HG02938 (cell line): ENCODE data around the gene PADI4.

Experiments used
- ATAC-seq: cut with Tn5 transposase; IDR thresholded peaks from one replicate; pipeline ENCODE4 v1.9.1; 2021; ENCODE audit warnings: mild to moderate bottlenecking, moderate library complexity; ENCODE audit not compliant: unreplicated experiment

PADI4 gene

DNA sequence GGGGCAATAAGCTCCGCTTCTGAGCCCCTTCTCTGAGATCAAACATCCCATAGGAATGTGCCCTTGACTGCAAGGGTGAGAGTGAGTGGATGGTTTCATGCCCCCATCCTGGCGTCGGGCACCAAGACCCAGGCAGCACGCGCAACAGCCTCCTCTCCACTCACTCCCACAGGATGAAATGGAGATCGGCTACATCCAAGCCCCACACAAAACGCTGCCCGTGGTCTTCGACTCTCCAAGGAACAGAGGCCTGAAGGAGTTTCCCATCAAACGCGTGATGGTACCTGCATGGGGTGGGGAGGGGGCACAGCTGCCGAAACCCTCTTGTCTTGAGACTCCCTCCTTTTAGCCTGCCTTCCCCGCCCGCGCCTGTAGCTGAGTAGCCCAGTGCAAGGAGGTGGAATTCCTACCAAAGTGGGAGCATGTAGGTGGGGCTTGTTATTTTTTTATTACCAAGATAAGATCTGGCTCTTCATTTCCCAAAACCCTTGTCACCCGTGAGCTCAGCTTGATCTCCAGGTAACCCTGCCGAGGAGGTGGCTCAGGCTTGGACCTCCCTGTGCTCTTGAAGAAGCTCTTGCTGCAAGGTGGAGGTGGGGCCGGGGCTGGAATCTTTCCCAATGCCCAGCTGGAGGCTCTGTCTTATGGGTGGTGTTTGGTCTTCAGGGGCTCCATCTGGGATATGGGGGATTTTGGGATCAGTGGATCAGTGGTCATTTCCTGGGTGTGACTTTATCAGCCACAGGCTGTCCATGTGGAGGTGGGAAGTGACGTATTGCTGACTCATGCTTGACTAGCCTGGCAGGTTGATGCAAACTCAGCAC, 40.0 kb downstream of the PADI4 start:
- ATAC-seq = no peak

DNA sequence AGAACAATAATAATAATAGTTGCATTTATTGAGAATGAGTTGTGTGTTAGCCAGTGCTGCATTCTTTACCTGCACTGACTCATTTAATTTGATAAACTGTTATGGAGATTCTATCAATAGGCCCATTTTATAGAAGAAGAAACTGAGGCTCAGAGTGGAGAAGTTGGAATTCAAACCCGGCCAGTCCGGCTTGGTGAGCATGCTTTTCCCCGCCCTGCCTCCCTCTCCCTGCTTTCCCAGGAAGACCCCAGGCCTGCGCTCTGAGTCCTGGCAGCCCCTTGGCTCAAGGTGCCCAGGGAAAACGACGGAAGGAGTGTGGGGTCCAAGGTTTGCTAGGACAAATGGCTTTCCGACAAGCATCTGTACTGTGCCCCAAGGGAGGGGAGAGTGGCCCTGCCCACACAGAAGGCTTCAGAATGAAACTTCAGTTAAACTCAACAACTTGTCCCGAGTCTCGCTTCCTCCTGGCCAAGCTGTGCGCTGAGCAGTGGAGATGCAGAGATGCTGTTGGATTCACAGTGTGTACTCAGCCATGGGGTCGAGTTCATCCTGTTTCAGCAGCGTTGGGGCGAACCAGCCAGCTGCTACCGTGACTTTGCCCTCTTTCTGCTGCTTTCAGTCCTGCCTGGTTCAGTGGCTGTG, 40.7 kb downstream of the PADI4 start:
- no peak for ATAC-seq

DNA sequence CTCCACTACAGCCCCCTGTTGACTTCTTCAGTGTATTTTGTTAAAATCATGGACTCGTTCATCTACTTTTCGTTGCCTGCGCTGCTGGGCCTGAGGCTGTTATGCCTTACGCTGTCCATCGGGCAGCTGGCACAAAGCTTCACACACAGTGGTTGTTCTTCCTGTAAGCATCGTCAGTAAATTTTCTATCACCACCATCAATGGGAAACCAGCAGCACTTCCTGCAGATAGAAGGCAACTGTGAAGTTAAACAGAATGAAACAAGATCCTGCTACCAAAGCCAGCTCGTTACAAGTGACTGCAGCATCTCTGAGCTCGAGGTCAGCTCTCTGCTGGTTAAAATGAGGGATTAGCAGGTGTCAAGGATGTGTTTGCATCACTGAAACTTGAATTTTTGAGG, 42.1 kb downstream of the PADI4 start:
- ATAC-seq = no peak

DNA sequence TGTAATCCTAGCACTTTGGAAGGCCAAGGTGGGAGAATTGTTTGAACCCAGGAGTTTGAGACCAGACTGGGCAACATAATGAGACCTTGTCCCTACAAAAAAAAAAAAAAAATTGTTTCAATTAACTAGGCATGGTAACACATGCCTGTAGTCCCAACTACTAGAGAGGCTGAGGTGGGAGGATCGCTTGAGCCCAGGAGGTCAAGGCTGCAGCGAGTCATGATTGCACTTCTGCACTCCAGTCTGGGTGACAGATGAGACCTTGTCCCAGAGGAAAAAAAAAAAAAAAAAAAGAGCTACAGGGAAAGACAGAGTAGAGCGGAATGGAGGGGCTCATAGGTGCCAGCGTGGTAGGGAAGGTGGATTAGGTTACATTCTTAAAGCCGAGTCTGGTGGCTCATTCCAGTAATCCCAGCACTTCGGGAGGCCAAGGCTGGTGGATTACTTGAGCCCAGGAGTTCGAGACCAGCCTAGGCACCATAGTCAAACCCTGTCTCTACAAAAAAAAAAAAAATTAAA, 43.0 kb downstream of the PADI4 start:
- no peak for ATAC-seq

DNA sequence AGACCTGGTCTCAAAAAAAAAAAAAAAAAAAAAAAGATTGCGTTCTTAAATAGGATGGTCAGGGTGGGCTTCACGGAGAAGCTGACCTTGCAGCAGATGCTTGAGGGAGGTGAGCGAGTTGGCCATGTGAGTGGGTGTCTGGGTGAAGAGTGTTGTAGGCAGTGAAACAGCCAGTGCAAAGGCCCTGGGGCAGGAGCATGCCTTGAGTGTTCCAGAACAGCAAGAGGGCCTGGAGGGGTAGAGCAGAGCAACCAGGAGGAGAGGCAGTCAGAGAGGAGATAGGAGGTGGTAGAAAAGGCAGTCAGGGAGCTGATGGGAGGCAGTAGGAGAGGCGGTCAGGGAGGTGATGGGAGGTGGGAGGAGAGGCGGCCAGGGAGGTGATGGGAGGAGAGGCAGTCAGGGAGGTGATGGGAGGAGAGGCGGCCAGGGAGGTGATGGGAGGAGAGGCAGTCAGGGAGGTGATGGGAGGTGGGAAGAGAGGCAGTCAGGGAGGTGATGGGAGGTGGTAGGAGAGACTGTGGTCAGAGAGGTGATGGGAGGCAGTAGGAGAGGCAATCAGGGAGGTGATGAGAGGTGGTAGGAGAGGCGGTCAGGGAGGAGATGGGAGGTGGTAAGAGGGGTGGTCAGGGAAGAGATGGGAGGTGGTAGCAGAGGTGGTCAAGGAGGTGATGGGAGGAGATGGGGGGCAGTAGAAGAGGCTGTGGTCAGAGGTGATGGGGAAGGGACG, 43.8 kb downstream of the PADI4 start:
- no peak for ATAC-seq

DNA sequence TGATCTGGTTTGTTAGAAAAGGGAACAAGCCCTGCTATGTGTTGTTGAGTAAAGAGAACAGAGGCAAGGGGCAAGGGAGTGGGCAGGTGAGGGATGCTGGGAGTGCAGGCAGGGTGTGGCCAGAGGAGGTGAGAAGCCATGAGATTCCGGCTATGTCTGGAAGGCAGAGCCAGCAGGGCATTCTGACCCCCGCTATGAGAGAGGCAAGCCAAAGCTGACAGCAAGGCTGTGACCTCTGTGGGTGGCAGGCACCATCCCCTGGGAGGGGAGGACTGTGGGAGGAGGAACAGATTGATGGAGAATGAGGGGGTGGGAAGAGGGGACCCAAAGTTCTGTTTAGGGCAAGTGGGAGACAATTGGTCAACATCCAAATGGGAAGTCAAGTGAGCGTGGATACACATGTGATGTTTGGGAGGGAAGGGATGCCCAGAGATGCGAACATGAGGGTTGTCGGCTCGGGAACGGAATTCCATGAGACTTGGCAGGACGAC, 44.5 kb downstream of the PADI4 start:
- ATAC-seq = no peak

DNA sequence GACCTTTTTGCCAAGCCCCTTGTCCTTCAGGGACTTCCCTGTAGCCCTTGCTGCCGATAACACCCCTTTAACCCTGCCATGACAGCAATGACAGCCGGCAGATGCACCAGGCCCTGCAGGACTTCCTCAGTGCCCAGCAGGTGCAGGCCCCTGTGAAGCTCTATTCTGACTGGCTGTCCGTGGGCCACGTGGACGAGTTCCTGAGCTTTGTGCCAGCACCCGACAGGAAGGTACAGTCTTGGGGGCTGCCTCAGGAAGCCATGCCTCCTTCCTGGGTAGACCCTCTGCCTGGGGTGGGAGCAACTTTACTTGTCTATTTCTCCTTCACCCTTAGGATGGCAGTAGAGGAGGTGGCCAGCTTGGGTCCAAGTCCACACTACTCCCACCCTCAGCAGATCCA, 47.9 kb downstream of the PADI4 start:
- no peak for ATAC-seq

DNA sequence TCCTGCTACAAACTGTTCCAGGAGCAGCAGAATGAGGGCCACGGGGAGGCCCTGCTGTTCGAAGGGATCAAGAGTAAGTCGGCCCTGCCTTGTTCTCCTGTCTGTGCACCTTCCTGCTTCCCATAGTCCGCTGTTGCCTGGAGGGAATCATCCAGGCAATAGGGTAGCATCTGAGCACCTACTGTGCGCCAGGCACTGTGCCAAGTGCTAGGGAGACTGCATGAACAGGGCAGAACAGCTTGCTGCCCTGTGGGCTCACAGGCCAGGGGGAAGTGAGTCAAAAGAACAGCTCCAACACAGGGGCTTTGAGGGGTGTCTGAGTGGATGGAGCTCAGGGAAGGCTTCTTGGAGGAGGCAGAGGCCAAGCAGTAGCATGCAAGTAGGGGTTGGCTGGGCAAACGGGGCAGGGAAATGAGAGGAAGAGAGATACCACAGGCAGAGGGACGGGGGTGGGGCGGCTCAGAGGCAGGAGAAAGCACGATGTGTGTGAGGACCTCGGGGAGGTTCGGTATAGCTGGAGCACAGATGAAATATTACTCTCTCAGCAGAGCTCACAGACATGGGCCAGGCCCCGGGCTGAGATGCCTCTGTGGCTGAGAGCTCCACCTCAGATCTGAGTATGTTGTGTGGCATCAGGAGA, 48.5 kb downstream of the PADI4 start:
- no peak for ATAC-seq

DNA sequence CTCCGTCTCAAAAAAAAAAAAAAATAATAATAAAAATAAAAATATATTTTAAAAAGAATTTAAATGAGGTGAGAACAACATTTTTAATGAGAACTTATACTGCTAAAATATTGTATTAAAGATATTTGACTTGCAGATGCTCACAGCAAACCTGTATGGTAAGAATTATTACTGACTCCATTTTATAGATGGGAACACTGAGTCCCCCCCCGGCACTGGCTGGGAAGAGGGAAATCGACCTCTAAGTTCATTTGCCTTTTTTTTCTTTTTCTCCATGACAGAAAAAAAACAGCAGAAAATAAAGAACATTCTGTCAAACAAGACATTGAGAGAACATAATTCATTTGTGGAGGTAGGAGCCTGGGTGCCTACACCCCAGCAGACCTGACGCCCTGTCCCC, 50.6 kb downstream of the PADI4 start:
- no peak for ATAC-seq

DNA sequence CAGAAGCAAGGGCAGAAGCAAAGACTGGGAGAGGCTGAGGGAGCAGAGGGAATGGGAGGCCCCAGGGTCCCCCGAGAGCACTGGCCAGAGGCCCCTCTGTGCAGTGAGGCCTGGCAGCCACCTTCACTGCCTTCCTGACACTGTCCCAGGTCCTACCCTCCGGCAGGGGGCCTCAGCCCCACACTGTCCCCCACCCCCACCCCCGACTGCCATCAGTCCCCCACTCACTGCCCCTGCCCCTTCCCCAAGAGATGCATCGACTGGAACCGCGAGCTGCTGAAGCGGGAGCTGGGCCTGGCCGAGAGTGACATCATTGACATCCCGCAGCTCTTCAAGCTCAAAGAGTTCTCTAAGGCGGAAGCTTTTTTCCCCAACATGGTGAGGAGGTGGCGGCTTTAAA, 51.0 kb downstream of the PADI4 start:
- ATAC-seq = no peak

DNA sequence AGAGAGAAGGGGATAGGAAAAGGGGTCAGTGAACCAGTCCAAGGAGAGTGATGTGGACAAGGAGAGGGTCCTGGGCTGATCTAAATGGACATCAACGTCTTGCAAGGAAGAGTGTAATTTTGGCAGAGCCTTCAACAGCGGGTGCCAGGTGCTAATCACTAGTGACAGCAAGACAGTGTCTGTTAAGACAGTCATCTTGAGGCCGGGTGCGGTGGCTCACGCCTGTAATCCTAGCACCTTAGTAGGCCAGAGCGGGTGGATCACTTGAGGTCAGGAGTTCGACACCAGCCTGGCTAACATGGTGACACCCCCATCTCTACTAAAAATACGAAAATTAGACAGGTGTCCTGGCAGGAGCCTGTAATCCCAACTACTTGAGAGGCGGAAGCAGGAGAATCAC, 51.8 kb downstream of the PADI4 start:
- no peak for ATAC-seq

DNA sequence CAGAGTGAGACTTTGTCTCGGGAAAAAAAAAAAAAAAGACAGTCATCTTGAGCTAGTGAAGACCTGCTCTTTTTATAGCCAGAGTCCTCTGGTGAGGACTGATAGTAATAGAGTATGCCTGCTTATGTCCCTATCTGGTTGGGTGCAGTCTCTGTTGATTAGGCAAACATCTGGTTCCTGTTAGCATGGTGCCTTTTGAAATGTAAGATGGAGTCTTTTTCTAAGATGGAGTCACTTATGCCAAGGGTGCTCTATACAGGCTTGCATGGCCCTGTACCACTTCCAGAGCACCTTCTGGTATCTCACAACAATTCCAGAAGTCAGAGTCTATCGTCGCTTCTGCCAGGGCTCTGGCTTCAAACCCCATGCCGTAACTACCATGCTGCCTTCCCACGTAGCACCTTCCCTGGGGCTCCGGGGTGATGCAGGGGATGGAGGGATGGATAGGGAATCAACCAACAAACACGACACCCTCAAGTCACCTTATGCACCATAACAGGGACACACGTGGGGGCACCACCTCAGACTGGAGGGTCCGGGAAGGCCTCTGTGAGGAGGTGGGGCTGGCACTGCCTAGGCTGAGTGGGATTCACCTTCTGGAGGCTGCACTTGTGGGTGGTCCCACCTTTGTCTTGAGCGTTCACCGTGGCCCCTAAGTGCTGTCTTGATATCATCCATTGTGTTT, 52.4 kb downstream of the PADI4 start:
- no peak for ATAC-seq

DNA sequence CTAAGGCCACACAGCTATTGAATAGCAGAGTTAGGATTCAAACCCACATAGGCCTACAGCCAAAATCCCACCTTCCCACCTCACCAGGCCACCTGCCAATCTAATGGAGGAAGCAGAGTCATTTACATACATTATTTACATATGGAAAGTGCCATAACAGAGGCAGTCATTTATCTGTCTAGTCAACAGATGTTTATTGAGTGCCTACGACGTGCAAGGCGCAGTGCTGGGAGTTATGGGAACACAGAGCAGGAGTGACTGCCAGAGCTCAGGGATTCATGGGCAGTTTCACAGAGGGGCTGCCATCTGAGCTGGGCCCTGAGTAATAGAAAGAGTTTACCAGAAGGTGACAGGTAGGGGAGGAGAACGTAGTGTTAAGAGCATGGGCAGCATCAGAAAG, 53.7 kb downstream of the PADI4 start:
- no peak for ATAC-seq

DNA sequence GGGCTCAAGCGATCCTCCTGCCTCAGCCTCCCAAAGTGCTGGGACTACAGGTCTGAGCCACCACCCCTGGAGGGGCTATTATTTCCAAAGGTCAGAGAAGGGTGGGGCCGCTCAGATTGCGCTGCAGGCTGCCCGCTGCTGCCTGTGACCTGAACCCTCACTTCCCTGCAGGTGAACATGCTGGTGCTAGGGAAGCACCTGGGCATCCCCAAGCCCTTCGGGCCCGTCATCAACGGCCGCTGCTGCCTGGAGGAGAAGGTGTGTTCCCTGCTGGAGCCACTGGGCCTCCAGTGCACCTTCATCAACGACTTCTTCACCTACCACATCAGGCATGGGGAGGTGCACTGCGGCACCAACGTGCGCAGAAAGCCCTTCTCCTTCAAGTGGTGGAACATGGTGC, 55.4 kb downstream of the PADI4 start:
- ATAC-seq = no peak

DNA sequence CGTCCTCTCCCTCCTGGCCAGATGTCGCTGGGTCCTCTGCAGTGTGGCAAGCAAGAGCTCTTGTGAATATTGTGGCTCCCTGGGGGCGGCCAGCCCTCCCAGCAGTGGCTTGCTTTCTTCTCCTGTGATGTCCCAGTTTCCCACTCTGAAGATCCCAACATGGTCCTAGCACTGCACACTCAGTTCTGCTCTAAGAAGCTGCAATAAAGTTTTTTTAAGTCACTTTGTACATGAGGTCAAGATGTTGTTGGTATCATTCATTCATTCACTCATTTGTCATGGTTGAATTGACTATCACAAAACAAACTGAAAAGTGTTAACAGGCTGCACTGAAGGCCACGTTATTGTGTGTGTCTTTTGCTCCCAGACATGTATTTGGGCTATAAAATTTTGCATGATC, 55.8 kb downstream of the PADI4 start:
- ATAC-seq = no peak

DNA sequence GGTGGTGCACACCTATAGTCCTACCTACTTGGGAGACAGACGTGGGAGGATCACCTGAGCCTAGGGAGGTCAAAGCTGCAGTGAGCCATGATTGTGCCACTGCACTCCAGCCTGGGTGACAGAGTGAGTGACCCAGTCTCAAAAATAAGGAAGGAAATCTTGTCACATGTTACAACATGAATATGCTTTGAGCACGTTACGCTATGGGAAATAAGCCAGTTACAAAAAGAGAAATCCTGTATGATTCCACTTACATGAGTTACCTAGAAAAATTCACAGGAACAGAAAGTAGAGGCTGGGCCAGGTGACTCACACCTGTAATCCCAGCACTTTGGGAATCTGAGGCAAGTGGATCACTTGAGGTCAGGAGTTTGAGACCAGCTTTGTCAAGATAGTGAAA, 57.3 kb downstream of the PADI4 start:
- no peak for ATAC-seq

DNA sequence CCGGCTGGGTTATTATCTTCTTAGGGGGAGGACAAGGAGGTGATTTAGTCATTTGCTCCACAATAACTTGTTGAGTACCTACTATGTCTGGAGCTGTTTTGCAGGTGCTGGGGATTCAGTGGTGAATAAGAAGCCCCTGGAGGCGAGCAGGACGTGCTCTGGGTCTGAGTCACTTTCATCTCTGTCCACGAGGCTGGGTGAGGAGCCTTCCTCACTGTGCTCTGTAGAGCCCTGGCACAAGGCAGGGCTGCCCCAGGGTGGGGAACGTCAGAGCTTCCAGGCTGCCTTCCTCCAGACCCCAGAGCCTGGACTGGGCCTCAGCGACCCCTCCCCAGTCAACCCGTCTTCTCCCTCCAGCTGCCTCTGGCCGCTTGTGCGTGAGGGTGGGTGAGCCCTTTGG, 61.5 kb downstream of the PADI4 start:
- no peak for ATAC-seq

DNA sequence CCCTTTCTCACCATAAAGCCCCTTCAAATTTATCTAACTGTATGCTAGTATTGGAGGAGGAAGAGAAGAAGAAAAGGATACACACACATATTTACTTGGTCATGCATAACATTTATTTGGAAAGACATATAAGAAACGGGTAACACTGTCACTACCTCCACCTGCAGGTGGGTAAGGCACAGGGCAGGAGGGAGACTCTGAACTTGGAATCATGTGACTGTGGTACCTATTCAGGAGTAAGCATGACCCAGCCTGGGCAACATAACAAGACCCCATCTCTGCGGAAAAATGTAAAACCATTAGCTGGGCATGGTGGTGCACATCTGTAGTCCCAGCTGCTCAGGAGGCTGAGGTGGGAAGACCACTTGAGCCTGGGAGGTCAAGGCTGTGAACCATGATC, 62.6 kb downstream of the PADI4 start:
- ATAC-seq = no peak

DNA sequence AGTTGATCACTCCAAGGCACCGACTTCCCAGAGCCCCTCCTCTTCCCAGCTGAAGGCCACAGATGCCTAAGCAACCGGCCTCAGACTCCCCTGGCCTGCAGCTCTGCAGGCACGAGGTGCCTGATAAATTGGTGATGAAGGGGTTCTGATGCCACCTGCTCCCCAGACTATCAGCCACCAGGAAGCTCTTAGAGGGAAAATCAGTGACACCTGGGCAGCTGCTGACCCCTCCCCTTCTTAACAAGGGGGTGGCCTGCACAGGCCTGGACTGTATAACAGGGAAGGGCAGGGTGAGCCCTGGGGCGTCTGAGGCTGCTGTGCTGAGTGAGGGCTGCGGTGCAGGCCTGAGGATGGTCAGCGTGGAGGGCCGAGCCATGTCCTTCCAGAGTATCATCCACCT, 63.9 kb downstream of the PADI4 start, which contains the start of gene PADI6:
PADI6 (plus strand) TSS at position 301 of the 400 bp plus-strand sequence; CDS start at position 351, 50 bp downstream.
- no peak for ATAC-seq

DNA sequence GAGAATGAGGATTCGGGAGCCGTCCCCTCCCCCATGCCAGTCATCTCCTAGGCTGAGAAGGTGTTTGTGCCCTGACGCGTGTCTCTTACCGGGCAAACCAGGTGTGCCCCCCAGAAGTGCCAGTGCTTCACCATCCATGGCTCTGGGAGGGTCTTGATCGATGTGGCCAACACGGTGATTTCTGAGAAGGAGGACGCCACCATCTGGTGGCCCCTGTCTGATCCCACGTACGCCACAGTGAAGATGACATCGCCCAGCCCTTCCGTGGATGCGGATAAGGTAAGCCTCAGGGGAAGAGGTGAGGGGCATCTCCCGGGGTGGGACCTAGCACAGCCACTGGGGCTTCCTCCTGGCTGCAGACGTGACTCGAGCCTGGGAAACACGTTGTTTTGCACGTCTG, 65.0 kb downstream of the PADI4 start:
- no peak for ATAC-seq
